Hematopoietic multipotent progenitor cell (in vitro differentiated cells): ENCODE measurements around the gene LCE2C. TPM values are rescaled to one million over a fixed set of nuclear protein-coding genes. Genes with fewer than 3 reads are reported as not detected.

Experiments
- DNase-seq, 3 donors: peaks; one replicate each; pipeline ENCODE4 v3.0.0-alpha.2; 2011 to 2015; ENCODE audit warnings: low read depth in 2 of 3, low spot score in 2 of 3
- total RNA-seq: library from RNA; depleted of rRNA; stranded (reverse); fragments of >200 nt; gene quantifications from one replicate; pipeline ENCODE4 v1.2.3, GENCODE V29; 2012

The LCE2C gene
- total RNA-seq, 1 donor, result not detected

DNA sequence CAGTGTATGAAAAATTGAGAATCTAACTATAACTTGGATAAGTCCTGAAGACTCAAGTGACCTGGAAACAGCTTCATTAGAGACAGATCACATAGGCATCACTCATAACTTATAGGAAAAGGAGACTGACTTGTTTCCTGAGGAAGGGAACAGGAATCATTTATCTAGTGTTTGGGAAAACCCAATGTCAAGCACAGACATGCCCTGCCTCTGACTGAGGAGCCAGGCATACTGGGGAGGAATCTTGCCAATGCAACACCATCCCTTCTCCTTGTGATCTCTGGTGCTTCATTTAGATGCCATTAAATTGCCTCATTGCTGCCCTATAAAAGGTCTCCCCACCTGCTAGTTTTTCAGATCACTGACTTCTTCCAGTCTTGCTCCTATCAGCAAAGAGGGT is 43.2 kb downstream of the LCE2C start:
- DNase-seq, result no peak

DNA sequence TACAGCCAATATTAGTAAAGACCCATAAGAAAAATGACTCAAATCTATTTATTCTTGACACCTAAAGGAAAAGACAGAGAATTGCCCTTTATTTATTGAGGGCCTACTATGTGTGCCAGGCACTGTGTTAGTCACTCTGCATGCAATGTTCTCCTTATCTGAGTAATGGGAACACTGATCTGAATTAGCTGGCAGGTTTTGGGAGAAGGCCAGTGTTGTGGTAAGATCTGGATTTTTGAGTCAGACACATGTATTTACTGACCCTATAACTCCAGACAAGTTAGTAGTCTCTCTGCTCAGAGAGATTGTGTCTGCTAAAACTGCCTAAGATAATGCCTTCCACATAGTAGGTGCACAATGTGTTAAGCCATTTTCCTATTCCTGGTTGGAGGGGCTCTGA is 50.2 kb downstream of the LCE2C start:
- DNase-seq, result no peak

Other genes with a start within 250 kb of the LCE2C start
- gene LCE5A, start 164.5 kb upstream of the LCE2C start, total RNA-seq, result not detected
- not detected for gene CRCT1, start 160.8 kb upstream of the LCE2C start, total RNA-seq
- gene LCE3E, start 108.5 kb upstream of the LCE2C start, total RNA-seq, result not detected
- gene LCE3D, start 94.8 kb upstream of the LCE2C start, total RNA-seq, result not detected
- not detected for gene LCE3C, start 75.0 kb upstream of the LCE2C start, total RNA-seq
- gene LCE3B, start 61.5 kb upstream of the LCE2C start, total RNA-seq, result not detected
- gene LCE3A, start 52.2 kb upstream of the LCE2C start, total RNA-seq, result not detected
- gene LCE2D, start 11.9 kb upstream of the LCE2C start, total RNA-seq, result not detected
- gene LCE2B, start 10.8 kb downstream of the LCE2C start, total RNA-seq, result not detected
- not detected for gene LCE2A, start 23.1 kb downstream of the LCE2C start, total RNA-seq
- not detected for gene LCE4A, start 32.9 kb downstream of the LCE2C start, total RNA-seq
- gene KPRP, start 82.7 kb downstream of the LCE2C start, total RNA-seq, result not detected
- gene LCE1F, start 99.9 kb downstream of the LCE2C start, total RNA-seq, result not detected
- not detected for gene LCE1E, start 111.0 kb downstream of the LCE2C start, total RNA-seq
- not detected for gene LCE1D, start 121.4 kb downstream of the LCE2C start, total RNA-seq
- gene LCE1C, start 131.4 kb downstream of the LCE2C start, total RNA-seq, result not detected
- not detected for gene LCE1B, start 136.7 kb downstream of the LCE2C start, total RNA-seq
- gene LCE1A, start 152.2 kb downstream of the LCE2C start, total RNA-seq, result not detected
- gene LCE6A, start 167.6 kb downstream of the LCE2C start, total RNA-seq, result not detected
- gene LCE7A, start 184.7 kb downstream of the LCE2C start, total RNA-seq, result not detected
- gene SMCP, start 203.0 kb downstream of the LCE2C start, total RNA-seq, result not detected
- gene IVL, start 233.3 kb downstream of the LCE2C start, total RNA-seq, result not detected